PFSK-1 (cell line): ENCODE data around the gene EPM2AIP1.

Source experiments
- POLR2AphosphoS5 ChIP-seq: IDR thresholded peaks from 2 replicates; pipeline ENCODE4 v1.6.1; 2012; ENCODE audit warnings: low read depth, mild to moderate bottlenecking, control low read depth, low read length, moderate library complexity
- TAF1 ChIP-seq: IDR thresholded peaks from 2 replicates; pipeline ENCODE4 v1.6.1; 2012; ENCODE audit warnings: low read length, control low read depth, borderline replicate concordance; ENCODE audit not compliant: insufficient read depth
- TF ChIP-seq, protein P1 (sequence below), 2 experiments: IDR thresholded peaks; 2 replicates each; pipeline versions ENCODE4 v1.6.1 to v1.8.0; 2011 to 2012; ENCODE audit warnings: low read depth in 2 of 2, low read length in 2 of 2, control low read depth in 1 of 2, inconsistent platforms in 1 of 2, mild to moderate bottlenecking in 1 of 2, moderate library complexity in 1 of 2; ENCODE audit not compliant: insufficient read depth in 1 of 2

DNA sequence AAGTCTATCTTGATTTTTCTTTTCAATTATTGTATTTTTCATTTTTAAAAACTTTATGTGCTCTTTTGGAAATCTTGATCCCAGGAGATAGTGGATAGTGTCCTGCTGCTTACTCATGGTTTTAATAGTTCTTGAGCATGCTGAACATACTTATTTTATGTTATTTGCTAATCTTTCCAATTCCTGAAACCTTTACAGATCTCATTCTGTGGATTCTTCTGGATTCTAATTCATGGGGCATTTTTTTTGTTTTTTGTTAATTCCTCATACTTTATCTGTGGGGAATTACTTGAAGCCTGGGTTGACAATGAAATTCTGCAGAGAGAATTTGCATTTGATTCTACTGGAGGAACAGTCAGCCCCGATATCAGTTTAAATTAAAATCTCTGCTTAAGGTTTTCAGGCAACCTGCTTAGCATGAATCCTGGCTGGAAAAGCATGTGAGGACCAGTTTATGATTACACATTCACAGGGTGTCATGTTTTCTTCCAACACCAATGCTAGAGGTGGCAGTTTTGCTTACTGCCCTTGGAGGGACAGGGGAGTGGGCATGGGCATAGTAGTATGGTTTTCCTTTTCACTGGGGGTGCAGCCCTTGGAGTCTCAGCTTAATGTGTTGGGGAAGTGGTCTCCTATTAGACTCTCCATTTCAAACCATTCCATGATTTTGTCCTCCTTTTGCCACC, 46.4 kb upstream of the EPM2AIP1 start:
- TF ChIP-seq TAF1 (no peak), POLR2AphosphoS5 (no peak)
- TF ChIP-seq, protein P1, sequence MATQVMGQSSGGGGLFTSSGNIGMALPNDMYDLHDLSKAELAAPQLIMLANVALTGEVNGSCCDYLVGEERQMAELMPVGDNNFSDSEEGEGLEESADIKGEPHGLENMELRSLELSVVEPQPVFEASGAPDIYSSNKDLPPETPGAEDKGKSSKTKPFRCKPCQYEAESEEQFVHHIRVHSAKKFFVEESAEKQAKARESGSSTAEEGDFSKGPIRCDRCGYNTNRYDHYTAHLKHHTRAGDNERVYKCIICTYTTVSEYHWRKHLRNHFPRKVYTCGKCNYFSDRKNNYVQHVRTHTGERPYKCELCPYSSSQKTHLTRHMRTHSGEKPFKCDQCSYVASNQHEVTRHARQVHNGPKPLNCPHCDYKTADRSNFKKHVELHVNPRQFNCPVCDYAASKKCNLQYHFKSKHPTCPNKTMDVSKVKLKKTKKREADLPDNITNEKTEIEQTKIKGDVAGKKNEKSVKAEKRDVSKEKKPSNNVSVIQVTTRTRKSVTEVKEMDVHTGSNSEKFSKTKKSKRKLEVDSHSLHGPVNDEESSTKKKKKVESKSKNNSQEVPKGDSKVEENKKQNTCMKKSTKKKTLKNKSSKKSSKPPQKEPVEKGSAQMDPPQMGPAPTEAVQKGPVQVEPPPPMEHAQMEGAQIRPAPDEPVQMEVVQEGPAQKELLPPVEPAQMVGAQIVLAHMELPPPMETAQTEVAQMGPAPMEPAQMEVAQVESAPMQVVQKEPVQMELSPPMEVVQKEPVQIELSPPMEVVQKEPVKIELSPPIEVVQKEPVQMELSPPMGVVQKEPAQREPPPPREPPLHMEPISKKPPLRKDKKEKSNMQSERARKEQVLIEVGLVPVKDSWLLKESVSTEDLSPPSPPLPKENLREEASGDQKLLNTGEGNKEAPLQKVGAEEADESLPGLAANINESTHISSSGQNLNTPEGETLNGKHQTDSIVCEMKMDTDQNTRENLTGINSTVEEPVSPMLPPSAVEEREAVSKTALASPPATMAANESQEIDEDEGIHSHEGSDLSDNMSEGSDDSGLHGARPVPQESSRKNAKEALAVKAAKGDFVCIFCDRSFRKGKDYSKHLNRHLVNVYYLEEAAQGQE (IDR thresholded peaks at IDR 0.05; ENCODE audit: insufficient read depth in 1 of 2, low read depth in 2 of 2, low read length in 2 of 2) = no peak
